ENCODE measurements around the gene TMEM171. TPM values are rescaled to one million over a fixed set of nuclear protein-coding genes. Genes with fewer than 3 reads are reported as not detected.

Gene TMEM171
- total RNA-seq (not detected), polyA plus RNA-seq (0.23 TPM)

- H3K27ac ChIP-seq (ENCODE audit: low read depth) = no peak within 1 kb of the TSS
- H3K4me1 ChIP-seq (ENCODE audit: insufficient read depth) = peaks cover 5% of the 10 kb centered on the region
- DNase-seq (ENCODE audit: extremely low spot score) = no peak
- under 1% methylated on average over 94 of the region's 94 CpGs for WGBS
- H3K4me3 ChIP-seq (ENCODE audit: low read depth, low read length) = peak within 1 kb of the TSS; percentile 46
- H3K36me3 ChIP-seq (ENCODE audit: insufficient read depth) = no peaks in the 10 kb centered on the region
Observed at GRCh38 chr5:73120222-73121118, at the start of gene TMEM171. TSS of gene TMEM171 (plus strand) at chr5:73120575. CDS start at chr5:73123374, 2,799 bp downstream.

GRCh38 chr5:73081093-73081492 lies 39.3 kb upstream of the TMEM171 start:
- 89% methylated on average over 4 of the region's 4 CpGs for WGBS
- H3K36me3 ChIP-seq (ENCODE audit: insufficient read depth) = peaks cover 2% of the 10 kb centered on the region
- no peak overlapping the region for H3K4me3 ChIP-seq (ENCODE audit: low read depth, low read length)
- H3K4me1 ChIP-seq (ENCODE audit: insufficient read depth) = no peaks in the 10 kb centered on the region
- no peak overlapping the region for H3K27ac ChIP-seq (ENCODE audit: low read depth)
- DNase-seq (ENCODE audit: extremely low spot score) = no peak

- WGBS = 96% methylated on average over 4 of the region's 4 CpGs
- Histone ChIP-seq H3K4me1 (ENCODE audit: insufficient read depth) (peaks cover 2% of the 10 kb centered on the region), H3K36me3 (ENCODE audit: insufficient read depth) (peaks cover 2% of the 10 kb centered on the region), H3K4me3 (ENCODE audit: low read depth, low read length) (no peak overlapping the region), H3K27ac (ENCODE audit: low read depth) (no peak overlapping the region)
- DNase-seq (ENCODE audit: extremely low spot score) = no peak
Observed at GRCh38 chr5:73088026-73088425, 32.3 kb upstream of the TMEM171 start.

- WGBS = 92% methylated on average over 7 of the region's 7 CpGs
- no peak for DNase-seq (ENCODE audit: extremely low spot score)
- H3K4me3 ChIP-seq (ENCODE audit: low read depth, low read length) = no peak overlapping the region
- H3K27ac ChIP-seq (ENCODE audit: low read depth) = no peak overlapping the region
- H3K4me1 ChIP-seq (ENCODE audit: insufficient read depth) = no peaks in the 10 kb centered on the region
- H3K36me3 ChIP-seq (ENCODE audit: insufficient read depth) = peaks cover 2% of the 10 kb centered on the region
Observed at GRCh38 chr5:73093943-73094342, 26.4 kb upstream of the TMEM171 start.

GRCh38 chr5:73094415-73094814 lies 26.0 kb upstream of the TMEM171 start:
- H3K27ac ChIP-seq (ENCODE audit: low read depth) = no peak overlapping the region
- DNase-seq (ENCODE audit: extremely low spot score) = no peak
- H3K4me1 ChIP-seq (ENCODE audit: insufficient read depth) = no peaks in the 10 kb centered on the region
- H3K4me3 ChIP-seq (ENCODE audit: low read depth, low read length) = no peak overlapping the region
- 85% methylated on average over 1 of the region's 1 CpG for WGBS
- H3K36me3 ChIP-seq (ENCODE audit: insufficient read depth) = peaks cover 2% of the 10 kb centered on the region

- DNase-seq (ENCODE audit: extremely low spot score) = no peak
- no peak overlapping the region for H3K4me3 ChIP-seq (ENCODE audit: low read depth, low read length)
- no peaks in the 10 kb centered on the region for H3K4me1 ChIP-seq (ENCODE audit: insufficient read depth)
- peaks cover 2% of the 10 kb centered on the region for H3K36me3 ChIP-seq (ENCODE audit: insufficient read depth)
- WGBS = 92% methylated on average over 6 of the region's 6 CpGs
- H3K27ac ChIP-seq (ENCODE audit: low read depth) = no peak overlapping the region
Observed at GRCh38 chr5:73095564-73096238, 24.7 kb upstream of the TMEM171 start.

- WGBS = 95% methylated on average over 1 of the region's 1 CpG
- no peak overlapping the region for H3K27ac ChIP-seq (ENCODE audit: low read depth)
- no peak for DNase-seq (ENCODE audit: extremely low spot score)
- H3K36me3 ChIP-seq (ENCODE audit: insufficient read depth) = peaks cover 2% of the 10 kb centered on the region
- H3K4me3 ChIP-seq (ENCODE audit: low read depth, low read length) = no peak overlapping the region
- H3K4me1 ChIP-seq (ENCODE audit: insufficient read depth) = no peaks in the 10 kb centered on the region
Observed at GRCh38 chr5:73096239-73096575, 24.2 kb upstream of the TMEM171 start.

- Histone ChIP-seq H3K36me3 (ENCODE audit: insufficient read depth) (no peaks in the 10 kb centered on the region), H3K4me1 (ENCODE audit: insufficient read depth) (no peaks in the 10 kb centered on the region), H3K4me3 (ENCODE audit: low read depth, low read length) (no peak overlapping the region), H3K27ac (ENCODE audit: low read depth) (no peak overlapping the region)
- DNase-seq (ENCODE audit: extremely low spot score) = no peak
- 98% methylated on average over 2 of the region's 2 CpGs for WGBS
Observed at GRCh38 chr5:73097740-73098139, 22.6 kb upstream of the TMEM171 start.

GRCh38 chr5:73100109-73100508 lies 20.3 kb upstream of the TMEM171 start:
- no peak for DNase-seq (ENCODE audit: extremely low spot score)
- Histone ChIP-seq H3K27ac (ENCODE audit: low read depth) (no peak overlapping the region), H3K4me3 (ENCODE audit: low read depth, low read length) (no peak overlapping the region), H3K4me1 (ENCODE audit: insufficient read depth) (no peaks in the 10 kb centered on the region), H3K36me3 (ENCODE audit: insufficient read depth) (no peaks in the 10 kb centered on the region)
- WGBS = 91% methylated on average over 4 of the region's 4 CpGs

- no peak overlapping the region for H3K27ac ChIP-seq (ENCODE audit: low read depth)
- DNase-seq (ENCODE audit: extremely low spot score) = no peak
- 61% methylated on average over 4 of the region's 4 CpGs for WGBS
Observed at GRCh38 chr5:73103870-73104299, 16.5 kb upstream of the TMEM171 start.

GRCh38 chr5:73104326-73104725 lies 16.0 kb upstream of the TMEM171 start:
- no peak overlapping the region for H3K27ac ChIP-seq (ENCODE audit: low read depth)
- H3K4me1 ChIP-seq (ENCODE audit: insufficient read depth) = no peaks in the 10 kb centered on the region
- DNase-seq (ENCODE audit: extremely low spot score) = no peak
- WGBS = 71% methylated on average over 1 of the region's 1 CpG
- no peaks in the 10 kb centered on the region for H3K36me3 ChIP-seq (ENCODE audit: insufficient read depth)
- no peak overlapping the region for H3K4me3 ChIP-seq (ENCODE audit: low read depth, low read length)

More at GRCh38 chr5:73103870-73104299, 16.5 kb upstream of the TMEM171 start:
- Histone ChIP-seq H3K36me3 (ENCODE audit: insufficient read depth) (no peaks in the 10 kb centered on the region), H3K4me3 (ENCODE audit: low read depth, low read length) (no peak overlapping the region), H3K4me1 (ENCODE audit: insufficient read depth) (no peaks in the 10 kb centered on the region)

GRCh38 chr5:73106335-73106734 lies 14.0 kb upstream of the TMEM171 start:
- Histone ChIP-seq H3K36me3 (ENCODE audit: insufficient read depth) (no peaks in the 10 kb centered on the region), H3K4me3 (ENCODE audit: low read depth, low read length) (no peak overlapping the region), H3K27ac (ENCODE audit: low read depth) (no peak overlapping the region), H3K4me1 (ENCODE audit: insufficient read depth) (no peaks in the 10 kb centered on the region)
- DNase-seq (ENCODE audit: extremely low spot score) = no peak

GRCh38 chr5:73110190-73110589 lies 10.2 kb upstream of the TMEM171 start:
- WGBS = 61% methylated on average over 1 of the region's 1 CpG
- no peak overlapping the region for H3K27ac ChIP-seq (ENCODE audit: low read depth)
- no peaks in the 10 kb centered on the region for H3K4me1 ChIP-seq (ENCODE audit: insufficient read depth)
- no peak for DNase-seq (ENCODE audit: extremely low spot score)
- no peaks in the 10 kb centered on the region for H3K36me3 ChIP-seq (ENCODE audit: insufficient read depth)
- no peak overlapping the region for H3K4me3 ChIP-seq (ENCODE audit: low read depth, low read length)

GRCh38 chr5:73111536-73111935 lies 8.8 kb upstream of the TMEM171 start:
- no peak for DNase-seq (ENCODE audit: extremely low spot score)
- Histone ChIP-seq H3K36me3 (ENCODE audit: insufficient read depth) (no peaks in the 10 kb centered on the region), H3K4me3 (ENCODE audit: low read depth, low read length) (no peak overlapping the region), H3K4me1 (ENCODE audit: insufficient read depth) (no peaks in the 10 kb centered on the region), H3K27ac (ENCODE audit: low read depth) (no peak overlapping the region)
- WGBS = 92% methylated on average over 1 of the region's 1 CpG

Data from urinary bladder (tissue), 4 donors.